Measurements from ENCODE around the gene PRKAR2A.

DNA sequence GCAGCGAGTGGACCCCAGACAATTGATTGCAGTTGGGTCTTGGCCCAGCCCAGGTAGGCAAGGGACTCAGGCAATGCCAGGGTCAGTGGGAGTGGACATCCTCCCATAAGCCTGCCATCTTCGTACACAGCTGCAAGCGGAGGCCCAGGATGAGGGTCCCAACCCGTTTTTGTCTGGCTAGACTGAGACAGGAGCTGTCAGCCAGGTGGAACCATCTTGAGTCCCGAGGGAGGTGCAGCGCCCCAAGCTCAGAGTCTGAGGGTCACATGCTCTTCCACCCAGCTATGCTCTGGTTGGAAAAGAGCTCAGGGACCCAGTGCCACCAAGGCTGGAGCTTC is 108.1 kb downstream of the PRKAR2A start:
- TF ChIP-seq CTCF (IDR thresholded peaks at IDR 0.05) (no peak), POLR2A (IDR thresholded peaks at IDR 0.05) (no peak), POLR2AphosphoS5 (IDR thresholded peaks at IDR 0.05) (no peak), EP300 (IDR thresholded peaks at IDR 0.05) (no peak)
